ENCODE data around the gene PTPRK.
"Not testable (repeated sequence)": the region's sequence is repeated elsewhere in the genome, so short reads cannot be mapped to it uniquely, and the experiment has no call there.

The PTPRK gene

GRCh38 chr6:128017288-128017687, 503.1 kb downstream of the PTPRK start:
- DNase-seq (ENCODE audit: low spot score), result no peak

GRCh38 chr6:128007658-128008057, 512.7 kb downstream of the PTPRK start:
- DNase-seq (ENCODE audit: low spot score), result no peak

- no peak for DNase-seq (ENCODE audit: low spot score)
Observed at GRCh38 chr6:128005009-128005408, 515.4 kb downstream of the PTPRK start.

GRCh38 chr6:128000363-128000762, 520.0 kb downstream of the PTPRK start:
- no peak for DNase-seq (ENCODE audit: low spot score)

GRCh38 chr6:127998985-127999384, 521.4 kb downstream of the PTPRK start:
- no peak for DNase-seq (ENCODE audit: low spot score)

GRCh38 chr6:127997496-127998164, 522.8 kb downstream of the PTPRK start:
- DNase-seq (ENCODE audit: low spot score), result no peak

GRCh38 chr6:127996925-127997324, 523.5 kb downstream of the PTPRK start:
- DNase-seq (ENCODE audit: low spot score), result no peak

- DNase-seq (ENCODE audit: low spot score), result no peak
Observed at GRCh38 chr6:127992144-127992543, 528.3 kb downstream of the PTPRK start.

GRCh38 chr6:127990074-127990473, 530.3 kb downstream of the PTPRK start:
- no peak for DNase-seq (ENCODE audit: low spot score)

- peak; percentile 95 for DNase-seq (ENCODE audit: low spot score)
Observed at GRCh38 chr6:127980996-127981395, 539.4 kb downstream of the PTPRK start.

- DNase-seq (ENCODE audit: low spot score), result not testable (repeated sequence)
Observed at GRCh38 chr6:127978185-127978584, 542.2 kb downstream of the PTPRK start.

GRCh38 chr6:127976796-127977195, 543.6 kb downstream of the PTPRK start:
- DNase-seq (ENCODE audit: low spot score), result no peak

- no peak for DNase-seq (ENCODE audit: low spot score)
Observed at GRCh38 chr6:127976111-127976510, 544.3 kb downstream of the PTPRK start.

- no peak for DNase-seq (ENCODE audit: low spot score)
Observed at GRCh38 chr6:127972815-127973214, 547.6 kb downstream of the PTPRK start.

- no peak for DNase-seq (ENCODE audit: low spot score)
Observed at GRCh38 chr6:127971945-127972391, 548.4 kb downstream of the PTPRK start.

GRCh38 chr6:127971386-127971785, 549.0 kb downstream of the PTPRK start:
- no peak for DNase-seq (ENCODE audit: low spot score)

- DNase-seq (ENCODE audit: low spot score), result no peak
Observed at GRCh38 chr6:127969701-127970100, 550.7 kb downstream of the PTPRK start.

- no peak for DNase-seq (ENCODE audit: low spot score)
Observed at GRCh38 chr6:127968394-127968793, 552.0 kb downstream of the PTPRK start.

GRCh38 chr6:127967708-127968107, 552.7 kb downstream of the PTPRK start:
- DNase-seq (ENCODE audit: low spot score), result peak; percentile 85

GRCh38 chr6:127966616-127967015, 553.8 kb downstream of the PTPRK start:
- no peak for DNase-seq (ENCODE audit: low spot score)

GRCh38 chr6:127963495-127963894, 556.9 kb downstream of the PTPRK start:
- DNase-seq (ENCODE audit: low spot score), result peak; percentile 17

- no peak for DNase-seq (ENCODE audit: low spot score)
Observed at GRCh38 chr6:127959869-127960268, 560.5 kb downstream of the PTPRK start.

- no peak for DNase-seq (ENCODE audit: low spot score)
Observed at GRCh38 chr6:127956956-127957355, 563.4 kb downstream of the PTPRK start.

- DNase-seq (ENCODE audit: low spot score), result no peak
Observed at GRCh38 chr6:127956260-127956888, 564.0 kb downstream of the PTPRK start.
